GM20000 (cell line): ENCODE data around the gene ABCB9.

ENCODE experiments used
- DNase-seq: peaks from one replicate; pipeline ENCODE4 v3.0.0; 2012; ENCODE audit warnings: low spot score
- TF ChIP-seq, protein P1 (sequence below): IDR thresholded peaks from 2 replicates; pipeline ENCODE4 v1.5.1; 2012; ENCODE audit warnings: mild to moderate bottlenecking, control low read depth; ENCODE audit errors: extremely low read depth, missing control alignments

Gene ABCB9

DNA sequence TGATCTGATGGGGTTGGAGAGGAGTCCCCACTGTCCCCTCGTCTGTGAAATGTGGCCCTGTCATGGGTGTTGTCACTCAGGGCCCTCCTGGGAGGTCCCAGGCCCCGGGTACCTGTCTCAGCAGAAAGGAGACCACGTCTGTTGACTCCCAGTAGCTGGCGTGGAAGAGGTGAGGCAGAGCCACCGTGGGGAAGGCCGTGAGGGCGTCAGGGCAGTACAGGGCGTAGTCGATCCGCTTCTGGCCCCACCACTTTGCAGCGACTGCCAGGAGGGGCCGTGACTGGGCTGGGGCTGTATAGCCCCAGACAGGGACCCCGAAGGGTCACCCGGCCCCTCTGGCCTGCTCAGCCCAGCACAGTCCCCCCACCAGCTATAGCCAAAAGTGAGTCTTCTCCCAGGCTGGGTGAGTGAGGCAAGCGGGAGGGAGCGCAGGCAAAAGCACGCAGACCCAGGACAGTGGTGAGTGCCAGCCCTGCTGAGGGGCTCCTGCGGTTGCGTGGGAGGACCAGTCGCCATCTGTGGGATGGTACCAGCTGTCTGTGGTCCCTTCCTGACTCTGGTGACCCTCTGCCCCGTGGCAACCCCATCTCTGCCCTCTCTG lies 22.4 kb upstream of the ABCB9 start:
- no peak for DNase-seq

DNA sequence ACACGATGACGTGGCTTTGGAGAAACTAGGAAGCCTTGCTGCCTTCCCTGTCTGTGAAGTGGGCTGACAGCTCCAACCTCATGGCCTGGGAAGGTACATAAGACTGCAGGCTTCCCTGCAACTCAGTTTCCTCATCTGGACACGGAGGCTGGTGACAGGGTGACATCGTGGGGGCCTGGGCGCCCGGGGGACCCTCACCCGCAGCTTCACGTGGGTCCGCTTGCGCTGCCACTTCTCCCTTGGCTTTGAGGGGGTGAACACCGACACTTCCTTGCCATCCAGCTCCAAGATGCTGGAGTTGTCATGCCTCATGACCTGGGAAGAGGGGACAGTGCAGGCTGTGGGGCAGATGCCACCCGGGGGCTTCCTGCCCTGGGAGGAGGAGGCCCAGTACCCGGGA lies 21.8 kb upstream of the ABCB9 start:
- no peak for DNase-seq
- TF ChIP-seq, protein P1, sequence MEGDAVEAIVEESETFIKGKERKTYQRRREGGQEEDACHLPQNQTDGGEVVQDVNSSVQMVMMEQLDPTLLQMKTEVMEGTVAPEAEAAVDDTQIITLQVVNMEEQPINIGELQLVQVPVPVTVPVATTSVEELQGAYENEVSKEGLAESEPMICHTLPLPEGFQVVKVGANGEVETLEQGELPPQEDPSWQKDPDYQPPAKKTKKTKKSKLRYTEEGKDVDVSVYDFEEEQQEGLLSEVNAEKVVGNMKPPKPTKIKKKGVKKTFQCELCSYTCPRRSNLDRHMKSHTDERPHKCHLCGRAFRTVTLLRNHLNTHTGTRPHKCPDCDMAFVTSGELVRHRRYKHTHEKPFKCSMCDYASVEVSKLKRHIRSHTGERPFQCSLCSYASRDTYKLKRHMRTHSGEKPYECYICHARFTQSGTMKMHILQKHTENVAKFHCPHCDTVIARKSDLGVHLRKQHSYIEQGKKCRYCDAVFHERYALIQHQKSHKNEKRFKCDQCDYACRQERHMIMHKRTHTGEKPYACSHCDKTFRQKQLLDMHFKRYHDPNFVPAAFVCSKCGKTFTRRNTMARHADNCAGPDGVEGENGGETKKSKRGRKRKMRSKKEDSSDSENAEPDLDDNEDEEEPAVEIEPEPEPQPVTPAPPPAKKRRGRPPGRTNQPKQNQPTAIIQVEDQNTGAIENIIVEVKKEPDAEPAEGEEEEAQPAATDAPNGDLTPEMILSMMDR = no peak

More for the DNA sequence above, 22.4 kb upstream of the ABCB9 start:
- TF ChIP-seq, protein P1 = no peak

DNA sequence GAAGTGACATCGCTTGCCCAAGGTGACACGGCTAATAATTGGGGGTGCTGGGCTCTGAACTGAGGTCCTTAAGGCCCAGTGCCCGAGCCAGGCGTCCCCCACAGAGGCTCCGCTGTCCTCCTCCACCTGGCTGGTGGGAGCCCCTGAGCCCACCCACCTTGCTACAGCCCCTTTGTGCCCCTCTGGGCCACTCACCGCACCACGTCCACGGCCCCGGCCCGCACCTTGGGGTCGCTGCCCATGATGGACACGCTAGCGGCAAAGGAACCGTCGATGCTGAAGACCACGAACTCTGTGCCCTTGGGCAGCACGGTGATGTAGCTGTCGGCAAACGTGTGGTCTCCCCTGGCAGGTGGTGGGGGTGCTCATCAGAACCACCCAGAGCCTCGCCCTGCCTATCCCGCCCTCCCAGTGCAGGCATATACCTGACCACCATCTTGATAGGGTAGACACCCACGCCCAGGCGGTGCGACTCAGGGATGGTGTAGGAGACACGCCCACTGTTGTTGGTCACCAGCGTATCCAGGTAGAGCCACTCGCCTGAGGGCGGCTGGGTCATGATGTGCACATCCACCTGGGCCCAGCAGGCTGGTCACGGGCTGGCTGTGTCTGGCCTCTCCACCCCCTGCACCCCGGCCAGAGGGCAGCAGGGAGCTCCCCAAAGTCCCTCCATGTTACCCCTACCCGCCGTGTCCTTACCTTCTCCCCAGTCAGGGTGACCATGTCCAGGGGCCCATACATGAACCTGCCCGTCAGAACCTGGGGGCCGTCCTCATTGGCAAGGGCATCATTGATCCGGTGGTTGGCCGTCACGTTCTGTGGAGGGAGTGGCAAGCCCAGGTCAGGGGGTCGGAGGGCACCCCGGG lies 21.1 kb upstream of the ABCB9 start:
- TF ChIP-seq, protein P1 = no peak
- no peak for DNase-seq

DNA sequence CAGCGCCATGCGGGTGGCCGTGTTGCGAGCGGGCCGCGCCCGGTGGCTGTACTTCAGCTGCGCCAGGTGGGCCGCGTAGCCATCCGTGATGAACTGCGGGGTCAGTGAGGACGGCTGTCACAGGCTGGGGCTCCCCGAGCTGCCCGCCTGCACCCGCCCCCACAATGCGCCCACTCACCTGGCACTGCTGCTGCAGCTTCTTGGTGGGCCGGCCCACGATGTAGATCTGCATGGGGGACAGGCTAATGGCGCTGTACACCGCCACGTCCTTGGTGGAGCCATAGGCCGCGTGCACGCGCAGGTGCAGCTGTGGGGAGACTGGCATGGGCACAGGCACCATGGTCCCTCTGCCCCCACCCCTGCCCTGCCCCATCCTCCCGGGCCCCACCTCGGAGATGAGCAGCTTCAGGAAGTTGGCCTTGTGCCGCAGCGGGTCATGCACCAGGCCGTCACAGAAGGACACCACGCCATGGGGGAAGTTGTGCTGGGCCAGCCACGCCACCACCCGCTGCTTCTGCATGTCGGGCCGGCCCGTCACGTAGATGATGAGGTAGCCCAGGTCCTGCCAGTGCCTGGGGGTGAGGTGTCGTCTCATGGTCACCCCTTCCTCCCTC lies 20.1 kb upstream of the ABCB9 start:
- TF ChIP-seq, protein P1 = no peak
- DNase-seq = peak; percentile 27

DNA sequence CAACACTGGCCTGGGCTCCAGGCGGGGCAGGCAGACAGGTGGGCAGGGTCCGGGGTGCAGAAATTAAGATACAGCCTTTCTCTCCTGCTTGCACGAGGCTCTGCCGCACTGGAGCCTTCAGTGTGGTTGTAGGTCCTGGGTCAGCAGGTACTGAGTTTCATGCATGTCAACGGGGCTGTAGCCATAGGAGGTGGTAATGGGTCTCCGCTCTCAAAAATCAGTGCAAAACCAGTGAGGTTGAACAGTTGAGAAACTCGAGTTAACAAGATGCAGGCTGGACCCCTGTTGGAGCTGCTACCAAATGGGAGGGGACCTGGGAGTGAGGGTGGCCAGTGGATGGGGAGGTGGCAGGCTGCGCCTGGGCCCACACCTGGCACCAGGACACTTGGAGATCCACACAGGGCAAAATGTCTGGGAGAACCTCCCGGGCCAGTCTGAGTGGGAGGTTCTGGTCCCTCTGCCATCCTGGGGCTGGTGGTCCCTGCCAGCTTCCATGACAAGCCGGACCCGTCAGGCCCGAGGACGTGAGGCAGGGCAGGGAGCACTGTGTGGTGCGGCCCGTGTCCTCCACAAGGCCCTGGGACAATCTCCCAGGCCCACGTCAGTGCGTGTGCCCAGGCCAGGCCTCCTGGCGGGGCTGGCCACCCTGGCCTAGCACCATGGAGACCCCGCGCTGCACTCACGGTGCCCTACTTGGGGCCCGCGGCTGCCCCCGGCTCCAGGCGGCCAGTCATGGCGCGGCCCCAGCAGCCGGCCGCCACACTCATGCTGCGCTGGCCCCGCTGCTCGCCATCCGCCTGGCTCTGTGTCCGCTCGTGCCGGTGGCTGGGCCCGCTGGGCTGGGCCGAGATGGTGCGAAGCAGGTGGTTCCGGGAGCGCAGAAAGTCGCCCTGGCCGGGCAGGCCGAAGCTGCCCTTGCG lies 19.3 kb upstream of the ABCB9 start:
- TF ChIP-seq, protein P1 = no peak
- DNase-seq = peak; percentile 32

DNA sequence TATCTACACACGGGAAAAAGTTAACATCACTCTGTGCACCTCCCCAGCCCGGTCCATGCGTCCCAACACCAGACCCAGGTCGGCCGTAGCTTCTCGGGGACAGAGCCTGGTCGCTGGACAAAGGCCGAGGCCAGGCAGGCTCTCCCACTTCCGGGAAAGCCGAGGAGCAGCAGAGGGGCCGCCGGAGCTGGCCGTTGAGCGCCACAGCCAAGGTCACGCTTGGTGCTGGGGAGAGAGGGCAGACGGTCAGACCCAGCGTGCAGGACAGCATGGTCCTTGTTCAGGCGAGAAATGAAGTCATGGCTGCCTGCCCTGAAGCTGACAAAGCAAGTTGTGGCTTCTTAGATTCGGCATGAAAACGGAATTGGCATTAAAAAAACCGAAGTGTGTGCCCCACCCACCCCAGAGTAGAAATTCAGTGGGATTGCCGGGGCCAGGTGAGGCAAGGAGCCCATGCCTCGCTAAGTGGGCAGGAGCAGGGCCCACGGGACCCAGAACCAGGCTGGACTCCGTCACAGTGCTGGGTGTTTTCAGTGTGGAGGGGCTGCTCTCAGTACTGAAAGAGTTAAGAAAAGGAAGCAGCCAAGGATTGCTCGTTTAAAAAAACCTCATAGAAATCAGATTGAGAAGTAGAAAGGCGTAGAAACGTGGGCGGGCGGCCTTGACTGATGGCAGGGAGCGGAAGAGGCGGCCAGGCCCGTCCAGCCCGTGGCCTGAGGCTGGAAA lies 18.5 kb upstream of the ABCB9 start:
- TF ChIP-seq, protein P1 = no peak
- peak; percentile 23 for DNase-seq
